IMR-90 (cell line): ENCODE measurements around the gene TRIAP1. TPM values are rescaled to one million over a fixed set of nuclear protein-coding genes. Genes with fewer than 3 reads are reported as not detected.

ENCODE experiments used
- ATAC-seq: fragments of 200-7000 bp; cut with Tn5 transposase; 2 replicates; pipeline ENCODE4 v1.9.1; 2020; ENCODE audit warnings: low read depth, mild to moderate bottlenecking, moderate library complexity
- BruUV-seq: library from RNA; stranded (reverse); fragments of 400-500 nt; replicated peaks from 2 replicates; lab custom pipeline; 2021; lab: Mats Ljungman, UMichigan
- CTCF ChIA-PET: fragments of 300-600 bp; formaldehyde crosslinking; extraction: SDS; loops from one replicate; lab custom pipeline; 2021; ENCODE audit warnings: antibody characterized with exemption; lab: Yijun Ruan, JAX
- POLR2A ChIA-PET: fragments of 300-600 bp; sonication (Branson Sonifier 250); formaldehyde crosslinking; loops from one replicate; lab custom pipeline; 2022; ENCODE audit warnings: antibody characterized with exemption; ENCODE audit not compliant: unreplicated experiment; lab: Charles Lee
- DNase-seq: peaks from one replicate; pipeline ENCODE4 v3.0.0; 2013
- H2AFZ ChIP-seq: replicated peaks from 2 replicates; pipeline ENCODE3; 2013; ENCODE audit warnings: low read length, mild to moderate bottlenecking; ENCODE audit not compliant: poor library complexity
- H2AK5ac ChIP-seq: 2 replicates; pipeline ENCODE4 v1.6.1; 2013; ENCODE audit warnings: low read depth, low read length, inconsistent platforms
- H2AK9ac ChIP-seq: replicated peaks from 2 replicates; pipeline ENCODE3; 2013; ENCODE audit warnings: mild to moderate bottlenecking, low read depth, low read length, moderate library complexity; ENCODE audit not compliant: poor library complexity
- H2BK120ac ChIP-seq: 2 replicates; pipeline ENCODE4 v1.6.1; 2013; ENCODE audit warnings: low read depth, low read length, inconsistent platforms
- H2BK15ac ChIP-seq: 3 replicates; pipeline ENCODE4 v1.6.1; 2013; ENCODE audit warnings: low read depth, low read length, inconsistent platforms
- H2BK20ac ChIP-seq: 2 replicates; pipeline ENCODE4 v1.6.1; 2013; ENCODE audit warnings: low read depth, mild to moderate bottlenecking, inconsistent platforms, low read length, moderate library complexity
- H2BK5ac ChIP-seq: 2 replicates; pipeline ENCODE4 v1.6.1; 2013; ENCODE audit warnings: mild to moderate bottlenecking, low read depth, low read length, inconsistent platforms; ENCODE audit not compliant: poor library complexity, severe bottlenecking
- H3K14ac ChIP-seq: replicated peaks from 2 replicates; pipeline ENCODE4 v1.6.1; 2013; ENCODE audit warnings: low read depth, low read length, inconsistent platforms
- H3K18ac ChIP-seq: 2 replicates; pipeline ENCODE4 v1.6.1; 2013; ENCODE audit warnings: low read depth, low read length, control low read depth
- H3K23ac ChIP-seq: 2 replicates; pipeline ENCODE4 v1.6.1; 2013; ENCODE audit warnings: low read depth, low read length, inconsistent platforms
- H3K27ac ChIP-seq: 2 replicates; pipeline ENCODE4 v1.5.1; 2013; ENCODE audit warnings: mild to moderate bottlenecking, control low read depth, low read length; ENCODE audit not compliant: insufficient read depth
- H3K27me3 ChIP-seq: 2 replicates; pipeline ENCODE4 v1.6.1; 2013; ENCODE audit warnings: low read length; ENCODE audit not compliant: control insufficient read depth, insufficient read depth
- H3K36me3 ChIP-seq: 2 replicates; pipeline ENCODE4 v1.6.1; 2013; ENCODE audit warnings: low read length, mixed read lengths; ENCODE audit not compliant: control insufficient read depth, insufficient read depth
- H3K4ac ChIP-seq: 2 replicates; pipeline ENCODE4 v1.6.1; 2013; ENCODE audit warnings: low read depth, low read length, inconsistent platforms
- H3K4me1 ChIP-seq: 2 replicates; pipeline ENCODE4 v1.6.1; 2013; ENCODE audit warnings: low read length, mixed read lengths; ENCODE audit not compliant: control insufficient read depth, insufficient read depth
- H3K4me2 ChIP-seq: 2 replicates; pipeline ENCODE4 v1.6.1; 2013; ENCODE audit warnings: low read depth, mild to moderate bottlenecking, control low read depth, low read length, moderate library complexity
- H3K4me3 ChIP-seq: 2 replicates; pipeline ENCODE4 v1.5.1; 2013; ENCODE audit warnings: low read depth, mild to moderate bottlenecking, control low read depth, low read length, moderate library complexity; ENCODE audit not compliant: insufficient read depth
- H3K56ac ChIP-seq: 2 replicates; pipeline ENCODE4 v1.6.1; 2013; ENCODE audit warnings: low read length, inconsistent platforms; ENCODE audit not compliant: insufficient read depth; ENCODE audit errors: extremely low read depth
- H3K79me1 ChIP-seq, 2 experiments: 2 replicates each; pipeline ENCODE4 v1.6.1; 2013; ENCODE audit warnings: low read length in 2 of 2, inconsistent platforms in 1 of 2, low read depth in 1 of 2
- H3K9ac ChIP-seq: 2 replicates; pipeline ENCODE4 v1.6.1; 2013; ENCODE audit warnings: low read depth, low read length, control low read depth
- H3K9me1 ChIP-seq: 2 replicates; pipeline ENCODE4 v1.6.1; 2013; ENCODE audit warnings: low read length, inconsistent platforms; ENCODE audit not compliant: insufficient read depth
- H3K9me3 ChIP-seq: 2 replicates; pipeline ENCODE4 v1.6.1; 2013; ENCODE audit warnings: low read length; ENCODE audit not compliant: control insufficient read depth, insufficient read depth
- H4K20me1 ChIP-seq: 2 replicates; pipeline ENCODE4 v1.6.1; 2013; ENCODE audit warnings: low read length, inconsistent platforms; ENCODE audit not compliant: insufficient read depth
- H4K5ac ChIP-seq: 2 replicates; pipeline ENCODE4 v1.6.1; 2013; ENCODE audit warnings: mild to moderate bottlenecking, low read depth, low read length, control low read depth
- H4K8ac ChIP-seq, 2 experiments: 2 replicates each; pipeline ENCODE4 v1.6.1; 2013; ENCODE audit warnings: low read depth in 2 of 2, low read length in 2 of 2, control low read depth in 1 of 2, inconsistent platforms in 1 of 2
- H4K91ac ChIP-seq: 2 replicates; pipeline ENCODE4 v1.6.1; 2013; ENCODE audit warnings: low read depth, low read length, inconsistent platforms; ENCODE audit not compliant: insufficient read depth
- CHD1 ChIP-seq: IDR thresholded peaks from 2 replicates; pipeline ENCODE4 v1.6.1; 2012; ENCODE audit warnings: low read depth, low read length, improper control_type of control experiment
- MAFK ChIP-seq: IDR thresholded peaks from 2 replicates; pipeline ENCODE4 v1.6.1; 2012; ENCODE audit warnings: low read depth, low read length, improper control_type of control experiment
- MAZ ChIP-seq: IDR thresholded peaks from 2 replicates; pipeline ENCODE4 v1.6.1; 2012; ENCODE audit warnings: low read depth, mild to moderate bottlenecking, low read length, improper control_type of control experiment, moderate library complexity, borderline replicate concordance
- MXI1 ChIP-seq: IDR thresholded peaks from 2 replicates; pipeline ENCODE4 v1.6.1; 2012; ENCODE audit warnings: low read depth, mild to moderate bottlenecking, low read length, moderate library complexity, borderline replicate concordance
- NFE2L2 ChIP-seq: fragments of 150-350 bp; IDR thresholded peaks from 2 replicates; pipeline ENCODE4 v1.6.1; 2016; ENCODE audit warnings: low read depth, mild to moderate bottlenecking, low read length
- POLR2A ChIP-seq: IDR thresholded peaks from 2 replicates; pipeline ENCODE4 v1.6.1; 2012; ENCODE audit warnings: mild to moderate bottlenecking, low read depth, low read length
- RAD21 ChIP-seq: IDR thresholded peaks from 2 replicates; pipeline ENCODE4 v1.6.1; 2012; ENCODE audit warnings: low read length, improper control_type of control experiment
- RCOR1 ChIP-seq: IDR thresholded peaks from 2 replicates; pipeline ENCODE4 v1.6.1; 2012; ENCODE audit warnings: mild to moderate bottlenecking, low read length, improper control_type of control experiment; ENCODE audit not compliant: insufficient replicate concordance
- RFX5 ChIP-seq: IDR thresholded peaks from 2 replicates; pipeline ENCODE4 v1.8.0; 2012; ENCODE audit warnings: low read depth, mild to moderate bottlenecking, low read length, moderate library complexity
- WGBS, 2 experiments: methylation state at CpG; one replicate each; pipeline versions ENCODE4 v1.1.5 to v1.1.7; 2013; ENCODE audit warnings: missing lambda C conversion rate in 2 of 2; ENCODE audit not compliant: insufficient read length in 1 of 2; ENCODE audit errors: extremely low coverage in 2 of 2; 5-methylcytosine and 5-hydroxymethylcytosine counted together
- dilution Hi-C: fragments of 300-500 bp; cut with HindIII; formaldehyde crosslinking; loops from one replicate; pipeline ENCODE4 v1.14.3; 2018; ENCODE audit warnings: low sequenced_read_pairs; ENCODE audit not compliant: unreplicated experiment
- in situ Hi-C: fragments of 300-500 bp; cut with MboI; formaldehyde crosslinking; loops from 3 replicates; pipeline ENCODE4 v1.14.3; 2019; ENCODE audit warnings: low sequenced_read_pairs, inconsistent platforms, mixed read lengths
- intact Hi-C: fragments of 100-400 bp; cut with micrococcal nuclease; formaldehyde crosslinking; loops from 2 replicates; pipeline ENCODE4 v1.10.0; 2022
- polyA plus RNA-seq, 3 experiments: library from polyadenylated mRNA; depleted of rRNA; stranded (reverse); fragments of >200 nt; gene quantifications; 2 replicates each; pipeline ENCODE4 v1.2.3, GENCODE V29; 2012; ENCODE audit warnings: low replicate concordance in 1 of 3
- total RNA-seq: library from RNA; depleted of rRNA; stranded (reverse); fragments of >200 nt; gene quantifications from 2 replicates; pipeline ENCODE4 v1.2.3, GENCODE V29; 2012
- TF ChIP-seq, protein P1 (sequence below): fragments of 150-350 bp; IDR thresholded peaks from 2 replicates; pipeline ENCODE4 v1.6.1; 2017; ENCODE audit warnings: mild to moderate bottlenecking, antibody characterized with exemption, low read length, low read depth

The TRIAP1 gene
- total and polyA plus RNA-seq, 2 of the 4 experiments (the other 2 are of a cell fraction), result 19.2 to 32.3 TPM

DNA sequence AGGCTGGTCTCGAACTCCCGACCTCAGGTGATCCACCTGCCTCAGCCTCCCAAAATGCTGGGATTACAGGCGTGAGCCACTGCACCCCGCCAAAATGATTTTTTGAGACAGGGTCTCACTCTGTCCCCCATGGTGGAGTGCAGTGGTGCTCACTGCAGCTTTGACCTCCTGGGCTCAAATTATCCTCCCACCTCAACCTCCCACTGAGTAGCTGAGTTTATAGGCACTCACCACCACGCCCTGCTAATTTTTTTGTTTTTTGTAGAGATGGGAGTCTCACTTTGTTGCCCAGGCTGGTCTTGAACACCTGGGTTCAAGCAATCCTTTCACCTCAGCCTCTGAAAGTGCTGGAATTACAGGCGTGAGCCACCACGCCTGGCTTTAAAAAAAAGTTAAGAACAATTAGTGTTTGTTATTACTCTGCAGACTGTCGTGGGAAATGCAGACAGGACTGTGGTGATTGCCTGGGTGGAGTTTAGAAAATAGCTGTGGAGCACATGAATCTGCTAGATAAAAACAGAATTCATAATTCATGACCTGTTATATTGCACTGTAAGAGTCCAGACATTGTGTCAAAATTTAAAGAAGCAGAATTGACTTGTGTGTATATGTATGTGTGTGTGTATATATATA lies 17.5 kb downstream of the TRIAP1 start:
- intact Hi-C loops, result no loop called here
- CTCF ChIA-PET, result interaction anchor here (0.8 to 2.4 kb wide), 2 partner anchors 72 to 127 kb away, joined by 3 to 15 read pairs; no protein-coding TSS in a partner anchor
- no peak for ATAC-seq
- dilution Hi-C loops, result no loop called here
- Histone ChIP-seq H3K56ac (no peak overlapping the region), H3K27ac (no peak overlapping the region), H3K9me3 (no peaks in the 10 kb centered on the region), H3K79me1 (no peaks in the 10 kb centered on the region), H3K14ac (no peak overlapping the region), H2BK120ac (no peak overlapping the region), H2BK20ac (no peak overlapping the region), H3K4me2 (no peak overlapping the region), H3K9me1 (no peaks in the 10 kb centered on the region), H4K20me1 (no peaks in the 10 kb centered on the region), H2BK15ac (no peak overlapping the region), H3K27me3 (peaks cover 25% of the 10 kb centered on the region), H4K8ac (no peak overlapping the region), H3K23ac (no peak overlapping the region), H3K4ac (no peak overlapping the region), H4K5ac (no peak overlapping the region), H3K18ac (no peak overlapping the region), H3K4me1 (no peaks in the 10 kb centered on the region), H3K4me3 (no peak overlapping the region), H3K36me3 (no peaks in the 10 kb centered on the region), H2BK5ac (no peak overlapping the region), H3K9ac (no peak overlapping the region), H2AK9ac (no peak overlapping the region), H2AK5ac (no peak overlapping the region), H4K91ac (no peak overlapping the region), H2AFZ (no peak overlapping the region)
- in situ Hi-C loops, result loop anchor here (25.0 kb wide), 1 partner anchor 91 kb away; the partner anchor contains the start of gene PLA2G1B
- 62% methylated on average over 6 of the region's 8 CpGs; no CpG with 5 or more reads in 1 of the 2 experiments for WGBS, 2 experiments
- TF ChIP-seq, protein P1, sequence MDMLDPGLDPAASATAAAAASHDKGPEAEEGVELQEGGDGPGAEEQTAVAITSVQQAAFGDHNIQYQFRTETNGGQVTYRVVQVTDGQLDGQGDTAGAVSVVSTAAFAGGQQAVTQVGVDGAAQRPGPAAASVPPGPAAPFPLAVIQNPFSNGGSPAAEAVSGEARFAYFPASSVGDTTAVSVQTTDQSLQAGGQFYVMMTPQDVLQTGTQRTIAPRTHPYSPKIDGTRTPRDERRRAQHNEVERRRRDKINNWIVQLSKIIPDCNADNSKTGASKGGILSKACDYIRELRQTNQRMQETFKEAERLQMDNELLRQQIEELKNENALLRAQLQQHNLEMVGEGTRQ, result no peak
- TF ChIP-seq MAZ (no peak), NFE2L2 (no peak), RFX5 (no peak), CHD1 (no peak), MAFK (no peak), RCOR1 (no peak), MXI1 (no peak), POLR2A (no peak), RAD21 (no peak)
- POLR2A ChIA-PET, result no interaction called here
- BruUV-seq, result no TSS peak
- no peak for DNase-seq
